Activated CD4-positive, CD25-positive, alpha-beta regulatory T cell treated with anti-CD3 and anti-CD28 coated beads, Interleukin-2, amount 50 U/mL, for 24 hours (primary cell): ENCODE results near the gene RPL10A.

Source experiments
- ATAC-seq, 2 donors: fragments of 150-1000 bp; cut with Tn5 transposase; one replicate each; pipeline ENCODE4 v1.10.0; 2021; ENCODE audit warnings: mild to moderate bottlenecking in 1 of 2, moderate library complexity in 1 of 2

Gene RPL10A

DNA sequence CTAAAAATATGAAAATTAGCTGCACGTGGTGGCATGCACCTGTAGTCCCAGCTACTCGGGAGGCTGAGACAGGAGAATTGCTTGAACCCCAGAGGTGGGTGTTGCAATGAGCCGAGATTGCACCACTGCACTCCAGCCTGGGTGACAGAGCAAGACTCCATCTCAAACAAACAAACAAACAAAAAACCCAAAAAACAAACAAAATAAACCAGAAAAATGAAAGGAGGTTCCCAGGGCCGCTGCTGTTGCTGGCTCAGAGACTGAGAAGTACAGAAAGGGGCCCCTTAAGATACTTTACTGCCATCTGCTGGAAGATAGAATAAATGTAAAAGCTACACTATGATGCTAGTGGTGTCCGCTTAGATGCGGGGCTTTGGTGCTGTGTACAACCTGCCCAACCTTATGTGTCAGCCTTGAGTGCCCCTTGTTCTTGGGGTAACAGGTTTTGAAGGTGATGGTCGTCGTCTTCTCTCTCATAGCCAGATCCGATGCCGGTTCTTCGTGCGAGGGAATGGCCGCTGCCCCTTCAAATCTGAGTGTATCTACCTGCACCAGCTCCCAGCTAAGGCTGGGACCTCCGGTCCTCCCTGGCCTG, 18.8 kb upstream of the RPL10A start:
- peak; percentile 58 to 69 for ATAC-seq

DNA sequence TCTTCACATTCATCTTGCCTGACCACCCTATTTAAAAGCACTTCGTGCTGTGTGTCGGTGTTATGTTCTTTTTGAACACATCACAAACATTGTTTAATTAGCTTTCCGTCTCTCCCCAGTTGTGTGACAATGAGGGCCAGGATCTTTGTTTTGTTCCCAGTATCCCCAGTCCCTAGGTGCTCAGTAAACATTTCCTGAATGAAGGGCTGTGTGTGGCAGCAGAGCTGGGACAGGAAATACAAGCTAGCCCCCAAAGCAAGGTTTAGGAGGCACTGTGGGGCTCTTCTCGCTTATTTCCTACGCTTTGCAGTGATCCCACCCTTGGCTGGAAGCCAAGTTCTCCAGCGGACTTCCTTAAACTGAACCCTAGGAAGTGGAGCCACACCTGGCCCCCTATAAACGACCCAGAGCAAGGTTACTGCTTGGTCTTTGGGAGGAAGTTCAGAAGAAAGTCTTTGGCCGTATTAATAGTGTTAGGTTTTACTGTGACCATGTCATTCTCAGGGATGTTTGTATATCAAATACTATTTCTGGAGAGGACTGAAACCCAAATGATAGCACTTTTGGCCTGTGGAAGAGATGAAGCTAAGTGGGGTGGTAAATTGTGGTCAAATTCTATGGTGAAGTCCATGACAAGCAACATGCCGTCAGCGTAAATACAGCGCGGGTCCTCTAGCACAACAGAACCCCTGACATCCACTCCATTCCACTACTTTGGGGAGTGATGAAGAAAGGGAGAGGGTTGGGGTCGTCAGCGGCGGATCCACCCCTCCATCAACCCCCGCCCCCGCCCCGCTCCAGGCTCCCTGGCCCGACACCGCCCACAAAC, 16.6 kb upstream of the RPL10A start:
- ATAC-seq, result no peak

GRCh38 chr6:35452183-35453090, 15.8 kb upstream of the RPL10A start, which contains the start of gene FANCE:
FANCE (plus strand) TSS chr6:35452338; CDS start chr6:35452546, 208 bp downstream.
- peak; percentile 78 to 84 for ATAC-seq

DNA sequence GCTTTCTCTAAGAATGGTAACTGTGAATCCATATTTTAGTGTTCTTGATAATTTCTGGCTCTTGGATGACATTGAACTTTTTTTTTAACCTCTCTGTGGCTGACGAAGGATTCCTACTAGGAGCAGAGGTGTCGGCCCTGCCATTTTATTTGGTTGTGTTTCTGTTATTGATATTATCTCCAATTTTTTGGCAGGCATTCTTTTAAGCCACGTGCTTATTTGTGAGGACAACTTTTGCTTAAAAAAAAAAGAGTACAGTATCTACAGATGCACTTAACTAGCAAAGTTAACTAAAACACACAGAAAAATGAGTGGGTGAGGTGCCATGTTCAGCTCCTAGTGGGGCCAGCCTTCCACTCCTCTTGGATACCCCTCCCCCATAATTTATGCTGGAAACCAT, 15.0 kb upstream of the RPL10A start:
- ATAC-seq, result no peak

DNA sequence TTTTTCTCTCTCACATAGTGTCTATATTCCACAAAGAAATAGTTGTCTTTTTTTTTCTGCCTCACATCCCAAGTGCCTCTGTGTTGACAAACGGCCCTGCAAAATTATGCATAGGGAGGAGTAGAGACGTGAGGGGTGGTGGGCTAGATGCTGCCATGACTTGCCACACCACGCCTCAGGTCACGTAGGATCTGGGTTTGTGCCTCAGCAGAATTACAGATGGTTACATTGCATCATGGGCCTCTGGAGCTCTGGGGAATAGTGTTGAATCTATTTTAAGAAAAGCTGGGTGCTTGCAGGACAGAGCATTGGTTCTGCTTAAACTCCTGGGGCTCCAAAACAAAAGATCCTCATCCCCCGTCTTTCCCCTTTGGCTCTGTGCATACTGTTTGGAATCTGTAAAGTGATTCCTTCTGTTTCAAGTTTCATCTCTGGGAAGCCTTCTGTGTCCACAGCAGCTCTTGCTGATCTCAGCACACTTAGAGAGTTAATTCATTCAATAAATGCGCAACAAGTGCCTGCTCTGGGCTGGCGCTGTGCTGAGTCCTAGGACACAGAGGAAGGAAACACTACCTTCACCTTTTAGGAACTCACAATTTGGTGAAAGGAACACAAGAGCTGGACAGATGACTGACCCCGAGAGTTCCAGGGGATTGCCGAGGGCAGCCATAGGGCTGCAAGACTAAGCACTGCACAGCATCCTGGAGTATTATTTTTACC, 13.7 kb upstream of the RPL10A start:
- ATAC-seq, result no peak

DNA sequence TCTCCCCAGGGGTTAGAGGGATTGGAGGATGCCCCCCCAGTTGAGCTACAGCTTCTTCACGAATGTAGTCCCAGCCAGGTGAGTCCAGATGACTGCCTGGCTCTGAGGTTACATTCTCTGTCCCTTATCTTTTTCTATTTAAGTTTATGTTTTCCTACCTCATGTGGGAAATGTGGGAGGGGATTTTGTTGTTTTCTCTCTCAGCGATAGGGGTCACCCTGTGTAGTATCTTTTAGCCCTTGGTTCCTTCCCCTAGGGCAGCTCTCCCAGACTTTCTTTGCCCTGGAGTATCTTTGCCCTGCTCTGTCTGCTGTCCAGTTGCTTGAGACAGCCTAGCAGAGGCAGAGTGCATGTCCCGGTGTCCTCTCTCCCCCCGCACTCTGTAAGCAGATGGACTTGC, 10.3 kb upstream of the RPL10A start:
- ATAC-seq, result no peak

DNA sequence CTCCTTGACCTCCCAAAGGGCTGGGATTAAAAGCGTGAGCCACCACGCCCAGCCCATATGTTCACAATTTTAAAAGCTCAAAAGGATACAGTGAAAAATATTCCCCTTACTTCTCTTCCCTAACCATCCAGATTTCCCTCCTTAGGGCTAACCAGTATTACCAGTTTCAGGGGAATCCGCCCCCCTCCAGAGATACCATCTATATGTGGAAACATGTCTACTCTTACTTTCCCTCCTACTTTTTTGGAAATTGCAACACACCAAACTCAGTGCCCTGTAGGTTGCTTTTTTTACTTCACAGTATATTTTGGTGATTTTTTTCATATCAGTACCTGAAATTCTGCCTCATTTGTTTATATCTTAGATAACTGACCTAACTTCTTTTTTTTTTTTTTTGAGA, 6.9 kb upstream of the RPL10A start:
- no peak for ATAC-seq

DNA sequence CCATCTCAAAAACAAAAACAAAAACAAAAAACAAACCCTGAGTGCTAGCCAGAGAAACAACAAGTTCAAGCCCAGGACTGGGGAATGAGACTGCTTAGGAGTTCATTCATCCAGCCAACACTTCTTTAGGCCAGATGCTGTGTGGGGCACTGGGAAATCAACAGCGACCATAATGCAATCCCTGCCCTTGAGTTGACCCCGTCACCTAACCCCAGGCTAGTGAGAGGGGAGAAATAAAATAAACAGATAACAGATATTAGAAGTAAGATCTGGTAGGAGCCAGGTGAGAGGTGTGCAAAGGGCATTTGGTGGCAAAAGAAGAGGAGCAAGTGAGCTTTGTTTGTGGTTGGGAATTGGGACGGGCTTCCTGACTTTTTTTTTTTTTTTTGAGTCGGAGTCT, 4.9 kb upstream of the RPL10A start:
- no peak for ATAC-seq

DNA sequence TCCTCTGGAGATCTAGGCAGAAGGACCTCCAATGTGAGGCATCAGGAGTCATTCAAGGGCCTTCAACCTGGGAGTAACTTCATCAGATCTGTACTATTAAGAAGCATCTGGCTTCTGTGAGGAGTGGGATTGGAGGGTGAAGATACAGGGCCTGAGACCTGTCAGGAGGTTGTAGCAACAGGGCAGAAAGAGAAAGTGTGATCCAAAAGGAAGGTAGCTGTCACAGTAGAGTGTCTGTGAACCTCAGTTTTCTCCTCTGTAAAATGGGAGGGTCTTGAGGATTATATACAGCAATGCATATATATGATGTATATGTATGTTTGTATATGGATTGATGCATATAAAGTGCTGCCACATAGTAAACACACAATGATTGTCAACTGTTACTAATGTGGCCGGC, 2.6 kb upstream of the RPL10A start:
- ATAC-seq, result no peak

DNA sequence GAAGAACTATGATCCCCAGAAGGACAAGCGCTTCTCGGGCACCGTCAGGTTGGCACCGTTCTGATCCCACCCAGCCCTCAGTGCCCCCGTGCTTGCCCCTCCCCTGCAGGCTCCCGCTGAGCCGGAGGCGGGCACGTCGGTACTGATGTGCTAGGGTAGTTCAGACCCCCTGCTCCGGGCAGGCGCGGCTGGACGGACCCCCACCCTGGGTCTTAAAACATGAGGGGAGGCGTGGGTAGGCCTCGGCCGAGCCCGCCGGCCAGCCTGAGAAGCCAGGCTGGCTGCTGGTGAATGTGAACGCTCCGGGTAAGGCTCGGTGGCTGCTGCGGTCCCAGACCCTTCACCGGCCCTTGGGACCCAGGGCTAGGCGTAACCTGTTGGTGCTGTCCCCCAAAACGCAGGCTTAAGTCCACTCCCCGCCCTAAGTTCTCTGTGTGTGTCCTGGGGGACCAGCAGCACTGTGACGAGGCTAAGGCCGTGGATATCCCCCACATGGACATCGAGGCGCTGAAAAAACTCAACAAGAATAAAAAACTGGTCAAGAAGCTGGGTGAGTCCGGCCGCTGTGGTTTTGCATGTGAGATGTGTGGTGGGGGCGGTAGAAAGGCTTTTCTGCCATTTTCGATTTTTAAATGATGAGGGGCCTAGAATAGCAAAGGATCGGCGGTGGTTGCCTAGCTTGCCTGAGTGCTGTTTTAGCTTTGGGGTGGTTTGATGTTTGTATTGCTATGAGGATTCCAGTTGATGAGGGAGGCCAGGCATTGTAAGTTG, 964 bp downstream of the RPL10A start:
- peak; percentile 2 to 3 for ATAC-seq

- ATAC-seq, result no peak
Observed at GRCh38 chr6:35469751-35470662, 1.8 kb downstream of the RPL10A start.

DNA sequence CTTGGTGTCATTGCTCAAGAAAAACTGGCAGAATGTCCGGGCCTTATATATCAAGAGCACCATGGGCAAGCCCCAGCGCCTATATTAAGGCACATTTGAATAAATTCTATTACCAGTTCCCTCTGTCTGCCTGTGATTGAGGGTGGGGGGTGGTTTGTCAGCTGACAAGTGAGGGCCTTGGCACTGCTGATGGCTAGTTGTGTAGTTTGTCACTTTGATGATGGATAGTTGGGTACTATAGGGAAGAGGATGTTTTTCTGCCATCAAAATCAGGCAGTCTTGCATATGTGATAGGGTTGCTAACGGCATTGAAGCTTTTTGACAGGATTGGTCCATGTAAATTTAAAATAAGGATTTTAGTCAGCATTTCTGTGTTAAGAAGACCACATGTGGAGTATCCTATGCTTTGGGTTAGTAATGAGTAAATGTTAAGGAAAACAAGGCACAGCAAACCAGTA, 2.5 kb downstream of the RPL10A start:
- ATAC-seq, result no peak

DNA sequence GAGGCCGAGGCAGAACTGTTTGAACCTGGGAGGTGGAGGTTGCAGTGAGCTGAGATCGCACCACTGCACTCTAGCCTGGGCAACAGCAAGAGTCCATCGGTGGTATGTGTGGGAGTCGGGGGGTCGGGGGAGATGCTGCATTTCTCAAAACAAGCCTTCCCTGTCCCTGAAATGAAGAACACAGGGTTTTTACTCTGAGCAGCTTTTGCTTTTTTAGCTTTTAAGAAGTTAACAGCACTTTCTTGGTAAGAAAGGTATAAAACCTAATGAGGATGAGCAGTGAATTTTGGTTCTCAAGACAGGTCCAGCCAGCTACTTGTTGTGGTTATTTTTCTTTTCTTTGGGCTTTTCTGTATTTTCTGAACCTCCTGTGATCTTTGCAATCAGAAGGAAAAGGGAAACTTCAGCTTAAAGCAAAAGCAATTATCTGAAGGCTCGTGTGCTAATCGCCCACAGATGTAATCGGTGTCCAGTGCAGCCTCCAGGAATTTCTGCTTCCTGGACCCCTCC, 3.7 kb downstream of the RPL10A start:
- no peak for ATAC-seq

GRCh38 chr6:35473075-35473849, 5.1 kb downstream of the RPL10A start:
- no peak for ATAC-seq

GRCh38 chr6:35473850-35474130, 5.6 kb downstream of the RPL10A start:
- ATAC-seq, result peak in 1 of 2 donors; percentile 1

GRCh38 chr6:35474131-35474941, 6.1 kb downstream of the RPL10A start:
- peak; percentile 3 to 11 for ATAC-seq

DNA sequence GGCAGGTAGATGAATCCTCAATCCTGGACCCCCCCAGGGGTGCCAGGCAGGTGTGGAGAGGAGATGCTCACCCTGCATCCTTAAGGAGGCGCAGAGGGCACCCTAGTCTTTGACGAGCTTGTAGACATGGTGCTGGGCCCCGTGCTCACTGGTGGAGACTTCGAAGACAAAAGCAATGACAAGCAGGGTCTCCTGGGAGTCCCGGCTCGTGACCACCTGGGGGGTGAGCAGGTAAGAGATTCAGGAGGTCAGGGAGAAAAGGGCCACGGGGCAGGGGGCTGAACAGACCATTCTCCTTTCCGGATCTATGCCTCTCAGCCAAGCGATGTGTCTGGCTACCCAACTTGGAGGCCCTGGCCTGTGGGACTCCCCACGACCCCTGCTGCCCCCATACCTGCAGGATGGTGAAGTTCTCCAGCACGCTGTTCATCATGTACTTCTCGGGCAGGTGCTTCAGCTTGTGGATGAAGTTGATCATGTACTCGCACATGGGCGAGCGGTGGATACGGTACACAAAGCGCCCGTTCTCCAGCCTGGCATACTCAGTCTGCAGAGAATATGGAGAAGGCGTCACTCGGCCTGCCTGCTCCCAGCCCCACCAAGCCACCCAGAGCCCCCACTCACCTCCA, 6.9 kb downstream of the RPL10A start:
- peak in 1 of 2 donors; percentile 1 for ATAC-seq

DNA sequence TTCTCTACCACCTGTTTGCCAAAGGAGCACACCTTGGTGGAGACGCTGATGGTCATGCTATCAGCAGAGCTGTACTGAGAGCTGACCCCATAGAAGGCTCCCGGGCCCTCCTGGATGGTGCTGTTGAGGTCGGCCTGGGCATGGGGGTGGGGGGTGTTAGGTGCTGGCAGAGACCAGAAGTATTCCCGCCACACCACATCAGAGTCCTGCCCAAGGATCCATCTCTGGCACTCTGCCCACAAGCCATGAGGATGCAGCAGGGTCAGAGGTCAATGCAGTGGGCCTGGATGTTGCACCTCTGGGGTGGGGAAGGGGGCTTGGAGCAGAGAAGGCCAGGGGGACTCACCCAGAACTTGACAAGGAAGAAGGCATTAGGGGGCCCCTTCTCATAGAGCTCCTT, 7.4 kb downstream of the RPL10A start:
- no peak for ATAC-seq
